ENCODE results near the gene PNP. TPM values are rescaled to one million over a fixed set of nuclear protein-coding genes. Genes with fewer than 3 reads are reported as not detected.

Gene PNP
- total and polyA plus RNA-seq, 10 of the 15 experiments (the other 5 are each of a cell fraction or from before 2014, with no cell fraction given) = 103 to 215 (median 138) TPM

- TF ChIP-seq CTCF (IDR thresholded peaks at IDR 0.05 in 2 of 3, conservative IDR thresholded peaks at IDR 0.05 in 1 of 3; ENCODE audit: control insufficient read depth in 2 of 3, extremely low read depth in 1 of 3, insufficient read depth in 1 of 3, low read depth in 3 of 3, low read length in 3 of 3) (no peak), MYB (IDR thresholded peaks at IDR 0.05; ENCODE audit: borderline replicate concordance, low read depth, low read length) (no peak)
These were observed 46.3 kb upstream of the PNP start (continued) for GRCh38 chr14:20422886-20423285.

- TF ChIP-seq MAX (IDR thresholded peaks at IDR 0.05; ENCODE audit: low read depth, low read length) (no peak), ATF7 (IDR thresholded peaks at IDR 0.05; ENCODE audit: low read depth) (no peak), ZNF384 (IDR thresholded peaks at IDR 0.05; ENCODE audit: borderline replicate concordance, low read depth, low read length) (no peak), FOXM1 (IDR thresholded peaks at IDR 0.05; ENCODE audit: low read depth, low read length) (no peak), CHD2 (IDR thresholded peaks at IDR 0.05; ENCODE audit: borderline replicate concordance, low read depth, low read length) (no peak), ETV6 (conservative IDR thresholded peaks at IDR 0.05 in 1 of 2, IDR thresholded peaks at IDR 0.05 in 1 of 2; ENCODE audit: borderline replicate concordance in 1 of 2, low read depth in 1 of 2) (no peak), NR2C1 (IDR thresholded peaks at IDR 0.05) (no peak), RELA (IDR thresholded peaks at IDR 0.05; ENCODE audit: borderline replicate concordance, partially characterized antibody) (no peak), ATF3 (IDR thresholded peaks at IDR 0.05; ENCODE audit: borderline replicate concordance, extremely low read depth, low read depth, low read length) (no peak), MYC (IDR thresholded peaks at IDR 0.05; ENCODE audit: insufficient read depth, insufficient read length, insufficient replicate concordance, low read length, severe bottlenecking) (no peak), SMAD5 (IDR thresholded peaks at IDR 0.05; ENCODE audit: low read depth) (no peak)
- TF ChIP-seq, protein P1, sequence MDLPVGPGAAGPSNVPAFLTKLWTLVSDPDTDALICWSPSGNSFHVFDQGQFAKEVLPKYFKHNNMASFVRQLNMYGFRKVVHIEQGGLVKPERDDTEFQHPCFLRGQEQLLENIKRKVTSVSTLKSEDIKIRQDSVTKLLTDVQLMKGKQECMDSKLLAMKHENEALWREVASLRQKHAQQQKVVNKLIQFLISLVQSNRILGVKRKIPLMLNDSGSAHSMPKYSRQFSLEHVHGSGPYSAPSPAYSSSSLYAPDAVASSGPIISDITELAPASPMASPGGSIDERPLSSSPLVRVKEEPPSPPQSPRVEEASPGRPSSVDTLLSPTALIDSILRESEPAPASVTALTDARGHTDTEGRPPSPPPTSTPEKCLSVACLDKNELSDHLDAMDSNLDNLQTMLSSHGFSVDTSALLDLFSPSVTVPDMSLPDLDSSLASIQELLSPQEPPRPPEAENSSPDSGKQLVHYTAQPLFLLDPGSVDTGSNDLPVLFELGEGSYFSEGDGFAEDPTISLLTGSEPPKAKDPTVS (IDR thresholded peaks at IDR 0.05; ENCODE audit: low read depth, low read length) = no peak
- TF ChIP-seq, protein P2, sequence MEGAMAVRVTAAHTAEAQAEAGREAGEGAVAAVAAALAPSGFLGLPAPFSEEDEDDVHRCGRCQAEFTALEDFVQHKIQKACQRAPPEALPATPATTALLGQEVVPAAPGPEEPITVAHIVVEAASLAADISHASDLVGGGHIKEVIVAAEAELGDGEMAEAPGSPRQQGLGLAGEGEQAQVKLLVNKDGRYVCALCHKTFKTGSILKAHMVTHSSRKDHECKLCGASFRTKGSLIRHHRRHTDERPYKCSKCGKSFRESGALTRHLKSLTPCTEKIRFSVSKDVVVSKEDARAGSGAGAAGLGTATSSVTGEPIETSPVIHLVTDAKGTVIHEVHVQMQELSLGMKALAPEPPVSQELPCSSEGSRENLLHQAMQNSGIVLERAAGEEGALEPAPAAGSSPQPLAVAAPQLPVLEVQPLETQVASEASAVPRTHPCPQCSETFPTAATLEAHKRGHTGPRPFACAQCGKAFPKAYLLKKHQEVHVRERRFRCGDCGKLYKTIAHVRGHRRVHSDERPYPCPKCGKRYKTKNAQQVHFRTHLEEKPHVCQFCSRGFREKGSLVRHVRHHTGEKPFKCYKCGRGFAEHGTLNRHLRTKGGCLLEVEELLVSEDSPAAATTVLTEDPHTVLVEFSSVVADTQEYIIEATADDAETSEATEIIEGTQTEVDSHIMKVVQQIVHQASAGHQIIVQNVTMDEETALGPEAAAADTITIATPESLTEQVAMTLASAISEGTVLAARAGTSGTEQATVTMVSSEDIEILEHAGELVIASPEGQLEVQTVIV (IDR thresholded peaks at IDR 0.05; ENCODE audit: borderline replicate concordance, partially characterized antibody) = no peak
- Histone ChIP-seq H3K4me1 (ENCODE audit: control insufficient read depth, insufficient read depth, low read length) (peaks cover 18% of the 10 kb centered on the region), H2AFZ (ENCODE audit: control insufficient read depth, low read depth, low read length) (no peak overlapping the region), H3K4me3 (no peak overlapping the region), H3K9me3 (replicated peaks; ENCODE audit: control insufficient read depth, insufficient read depth, low read length) (no peaks in the 10 kb centered on the region), H3K4me2 (ENCODE audit: control insufficient read depth, insufficient read depth) (no peak overlapping the region), H3K9ac (ENCODE audit: control insufficient read depth, insufficient read depth, low read length) (no peak overlapping the region), H3K79me2 (ENCODE audit: control insufficient read depth, insufficient read depth, low read length) (no peaks in the 10 kb centered on the region), H3K36me3 (ENCODE audit: control insufficient read depth in 2 of 2, insufficient read depth in 2 of 2, low read length in 1 of 2) (no peaks in the 10 kb centered on the region), H3K27ac (ENCODE audit: control insufficient read depth, insufficient read depth) (no peak overlapping the region), H4K20me1 (ENCODE audit: control insufficient read depth, insufficient read depth) (no peaks in the 10 kb centered on the region), H3K27me3 (replicated peaks in 1 of 2; ENCODE audit: control insufficient read depth in 2 of 2, insufficient read depth in 2 of 2, low read length in 1 of 2) (no peaks in the 10 kb centered on the region)
- no TSS peak for BruUV-seq (replicated peaks)
- no peak for FAIRE-seq
- in situ Hi-C loops (cut with MboI) = no loop called here
- 50% methylated on average over 2 of the region's 2 CpGs for WGBS (ENCODE audit: insufficient coverage, insufficient replicate concordance, low lambda C conversion rate, missing lambda C conversion rate)
- ChIA-PET SMC1A (ENCODE audit: uncharacterized antibody, unreplicated experiment) (interaction anchor here (1.1 to 2.7 kb wide), 3 partner anchors 10 to 259 kb away, joined by 3 to 18 read pairs (median 3); partner anchors contain the start of gene TEP1), CTCF (interaction anchor here (0.5 to 8.6 kb wide), 6 partner anchors 10 to 184 kb away, joined by 3 to 70 read pairs (median 3); no protein-coding TSS in a partner anchor), RAD21 (ENCODE audit: unreplicated experiment) (interaction anchor here (0.9 to 1.2 kb wide), 3 partner anchors 9 to 37 kb away, joined by 3 to 4 read pairs (median 3); partner anchors contain the start of gene PIP4P1), POLR2A (interaction anchor here (0.9 to 1.6 kb wide), 3 partner anchors 9 to 30 kb away, joined by 3 to 6 read pairs (median 4); partner anchors contain the start of genes APEX1 and OSGEP)
- intact Hi-C loops (cut with micrococcal nuclease; ENCODE audit: unreplicated experiment) = no loop called here
- DNase-seq (ENCODE audit: low read depth, low spot score) = no peak
- no peak for ATAC-seq
These were observed 44.4 kb upstream of the PNP start for GRCh38 chr14:20424851-20425250.
